B cell (primary cell): ENCODE results near the gene JAG1. TPM values are rescaled to one million over a fixed set of nuclear protein-coding genes. Genes with fewer than 3 reads are reported as not detected.

Experiments used
- ATAC-seq: fragments of 200-7000 bp; cut with Tn5 transposase; one replicate; pipeline ENCODE4 v1.10.0; 2021; ENCODE audit warnings: low read depth, mild to moderate bottlenecking, moderate number of reproducible peaks, moderate library complexity
- CTCF ChIA-PET: fragments of 350-600 bp; sonication (Branson Sonifier 250); formaldehyde crosslinking; loops from one replicate; lab custom pipeline; 2021; ENCODE audit warnings: antibody characterized with exemption, inconsistent platforms; lab: Charles Lee
- POLR2A ChIA-PET: fragments of 350-600 bp; sonication (Branson Sonifier 250); formaldehyde crosslinking; loops from one replicate; lab custom pipeline; 2021; ENCODE audit warnings: antibody characterized with exemption; lab: Charles Lee
- DNase-seq: peaks from one replicate; pipeline ENCODE4 v3.0.0; 2013
- H2AFZ ChIP-seq: 2 replicates; pipeline ENCODE4 v1.6.1; 2012; ENCODE audit warnings: mild to moderate bottlenecking, low read depth, low read length; ENCODE audit not compliant: insufficient read depth, poor library complexity, severe bottlenecking
- H3K27ac ChIP-seq, 2 donors: 1 replicate in 1 of 2; 2 replicates in 1 of 2; pipeline ENCODE4 v1.5.1; 2012 to 2013; ENCODE audit warnings: low read length in 2 of 2, mild to moderate bottlenecking in 2 of 2, moderate library complexity in 1 of 2
- H3K27me3 ChIP-seq, 4 experiments: fragments of 200-600 bp in 1 of 4; sonication (generic) in 1 of 4; replicated peaks in 1 of 4; 1 replicate in 2 of 4; 2 replicates in 2 of 4; pipeline versions ENCODE4 v1.6.1 to v1.7.0; 2013 to 2016; ENCODE audit warnings: low read length in 3 of 4, mild to moderate bottlenecking in 2 of 4, mixed read lengths in 1 of 4, moderate library complexity in 1 of 4; ENCODE audit not compliant: insufficient read depth in 4 of 4, control insufficient read depth in 3 of 4; ENCODE audit errors: control extremely low read depth in 1 of 4
- H3K36me3 ChIP-seq, 2 experiments: replicated peaks in 1 of 2; 1 replicate in 1 of 2; 2 replicates in 1 of 2; pipeline versions ENCODE4 v1.6.1 to v1.7.1; 2013; ENCODE audit warnings: low read length in 1 of 2; ENCODE audit not compliant: insufficient read depth in 2 of 2, control insufficient read depth in 1 of 2; ENCODE audit errors: control extremely low read depth in 1 of 2, extremely low read depth in 1 of 2
- H3K4me1 ChIP-seq, 2 donors: fragments of 200-600 bp in 1 of 2; sonication (generic) in 1 of 2; 1 replicate in 1 of 2; 2 replicates in 1 of 2; pipeline versions ENCODE4 v1.5.1 to v1.6.1; 2013 to 2017; ENCODE audit warnings: low read length in 2 of 2; ENCODE audit not compliant: control insufficient read depth in 2 of 2, insufficient read depth in 2 of 2
- H3K4me2 ChIP-seq: replicated peaks from 2 replicates; pipeline ENCODE3; 2012; ENCODE audit warnings: mild to moderate bottlenecking, low read depth, low read length; ENCODE audit not compliant: poor library complexity, severe bottlenecking
- H3K4me3 ChIP-seq, 5 experiments: fragments of 200-600 bp in 1 of 5; sonication (generic) in 1 of 5; 1 replicate in 3 of 5; 2 replicates in 2 of 5; pipeline versions ENCODE4 v1.5.1 to v1.7.0; 2011 to 2016; ENCODE audit warnings: low read length in 4 of 5, mild to moderate bottlenecking in 4 of 5, low read depth in 2 of 5, control low read depth in 1 of 5, moderate library complexity in 1 of 5; ENCODE audit not compliant: insufficient read depth in 1 of 5; ENCODE audit errors: control extremely low read depth in 1 of 5, extremely low read depth in 1 of 5
- H3K79me2 ChIP-seq: fragments of 200-600 bp; sonication (generic); one replicate; pipeline ENCODE4 v1.6.0; 2016; ENCODE audit warnings: low read length; ENCODE audit not compliant: control insufficient read depth, insufficient read depth
- H3K9ac ChIP-seq: fragments of 200-600 bp; sonication (generic); 2 replicates; pipeline ENCODE4 v1.6.1; 2017; ENCODE audit warnings: mild to moderate bottlenecking, low read length, moderate library complexity
- H3K9me3 ChIP-seq, 3 donors: one replicate each; pipeline versions ENCODE4 v1.6.1 to v1.7.1; 2013; ENCODE audit warnings: low read length in 2 of 3; ENCODE audit not compliant: control insufficient read depth in 2 of 3, insufficient read depth in 1 of 3; ENCODE audit errors: control extremely low read depth in 1 of 3
- H4K20me1 ChIP-seq: 2 replicates; pipeline ENCODE4 v1.6.0; 2012; ENCODE audit warnings: mild to moderate bottlenecking, low read length; ENCODE audit not compliant: insufficient read depth, control insufficient read depth, poor library complexity, severe bottlenecking
- H3K27ac Mint-ChIP-seq: one replicate; pipeline ENCODE4 v1.8.0; 2021; ENCODE audit warnings: mixed read lengths
- H3K27me3 Mint-ChIP-seq: one replicate; pipeline ENCODE4 v1.8.0; 2021; ENCODE audit warnings: mixed read lengths
- H3K4me1 Mint-ChIP-seq: one replicate; pipeline ENCODE4 v1.8.0; 2021; ENCODE audit warnings: mixed read lengths
- H3K4me3 Mint-ChIP-seq: one replicate; pipeline ENCODE4 v1.8.0; 2021; ENCODE audit warnings: mixed read lengths
- H3K9me3 Mint-ChIP-seq: one replicate; pipeline ENCODE4 v1.8.0; 2022; ENCODE audit warnings: mixed read lengths; ENCODE audit not compliant: insufficient read depth
- EZH2 ChIP-seq: IDR thresholded peaks from 2 replicates; pipeline ENCODE4 v1.6.1; 2012; ENCODE audit warnings: borderline replicate concordance, low read depth, mild to moderate bottlenecking, moderate library complexity, low read length; ENCODE audit not compliant: insufficient read depth, poor library complexity, severe bottlenecking
- whole genome bisulfite sequencing: methylation state at CpG from one replicate; pipeline ENCODE4 v1.1.5; 2013; ENCODE audit warnings: missing lambda C conversion rate; ENCODE audit not compliant: insufficient coverage; 5-methylcytosine and 5-hydroxymethylcytosine counted together
- intact Hi-C: fragments of 100-400 bp; cut with micrococcal nuclease; formaldehyde crosslinking; loops from one replicate; pipeline ENCODE4 v1.10.0; 2022
- polyA plus RNA-seq: library from polyadenylated mRNA; depleted of rRNA; stranded (reverse); fragments of >200 nt; gene quantifications from 2 replicates; pipeline ENCODE4 v1.2.3, GENCODE V29; 2012
- total RNA-seq, 2 donors: library from RNA; stranded (reverse); fragments of 120-200 nt in 1 of 2; gene quantifications; 1 replicate in 1 of 2; 2 replicates in 1 of 2; pipeline versions ENCODE4 v1.2.3 to v1.2.4, GENCODE V29; 2013 to 2022
- TF ChIP-seq, protein P1 (sequence below): fragments of 200-600 bp; IDR thresholded peaks from one replicate; pipeline ENCODE4 v1.8.0; 2022; ENCODE audit warnings: antibody characterized with exemption, mild to moderate bottlenecking

The JAG1 gene
- total and polyA plus RNA-seq, 2 donors (not counting 1 experiment from before 2014, with no cell fraction given), result not detected

GRCh38 chr20:10706460-10706811, 32.6 kb upstream of the JAG1 start:
- H3K9me3 ChIP-seq, result peaks cover 0 to 2% (median 0%) of the 10 kb centered on the region in 3 donors
- H3K4me3 Mint-ChIP-seq, result no peak overlapping the region
- H3K27me3 ChIP-seq, result no peaks in the 10 kb centered on the region
- H3K4me1 Mint-ChIP-seq, result no peaks in the 10 kb centered on the region
- H3K27me3 Mint-ChIP-seq, result peaks cover 9% of the 10 kb centered on the region
- no peak for ATAC-seq
- H3K4me1 ChIP-seq, result no peaks in the 10 kb centered on the region
- H3K9me3 Mint-ChIP-seq, result peaks cover 2% of the 10 kb centered on the region
- no peak overlapping the region for H3K9ac ChIP-seq
- no peak overlapping the region for H2AFZ ChIP-seq
- no peak for TF ChIP-seq EZH2
- TF ChIP-seq, protein P1, sequence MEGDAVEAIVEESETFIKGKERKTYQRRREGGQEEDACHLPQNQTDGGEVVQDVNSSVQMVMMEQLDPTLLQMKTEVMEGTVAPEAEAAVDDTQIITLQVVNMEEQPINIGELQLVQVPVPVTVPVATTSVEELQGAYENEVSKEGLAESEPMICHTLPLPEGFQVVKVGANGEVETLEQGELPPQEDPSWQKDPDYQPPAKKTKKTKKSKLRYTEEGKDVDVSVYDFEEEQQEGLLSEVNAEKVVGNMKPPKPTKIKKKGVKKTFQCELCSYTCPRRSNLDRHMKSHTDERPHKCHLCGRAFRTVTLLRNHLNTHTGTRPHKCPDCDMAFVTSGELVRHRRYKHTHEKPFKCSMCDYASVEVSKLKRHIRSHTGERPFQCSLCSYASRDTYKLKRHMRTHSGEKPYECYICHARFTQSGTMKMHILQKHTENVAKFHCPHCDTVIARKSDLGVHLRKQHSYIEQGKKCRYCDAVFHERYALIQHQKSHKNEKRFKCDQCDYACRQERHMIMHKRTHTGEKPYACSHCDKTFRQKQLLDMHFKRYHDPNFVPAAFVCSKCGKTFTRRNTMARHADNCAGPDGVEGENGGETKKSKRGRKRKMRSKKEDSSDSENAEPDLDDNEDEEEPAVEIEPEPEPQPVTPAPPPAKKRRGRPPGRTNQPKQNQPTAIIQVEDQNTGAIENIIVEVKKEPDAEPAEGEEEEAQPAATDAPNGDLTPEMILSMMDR, result no peak
- no peak overlapping the region for H3K4me3 ChIP-seq
- no peaks in the 10 kb centered on the region for H3K36me3 ChIP-seq
- no peaks in the 10 kb centered on the region for H3K79me2 ChIP-seq
- intact Hi-C loops, result no loop called here
- 98% methylated on average over 11 of the region's 12 CpGs for WGBS
- ChIA-PET POLR2A (no interaction called here), CTCF (no interaction called here)
- H3K4me2 ChIP-seq, result no peak overlapping the region
- no peaks in the 10 kb centered on the region for H4K20me1 ChIP-seq
- no peak overlapping the region for H3K27ac ChIP-seq
- DNase-seq, result no peak
- H3K27ac Mint-ChIP-seq, result no peak overlapping the region

DNA sequence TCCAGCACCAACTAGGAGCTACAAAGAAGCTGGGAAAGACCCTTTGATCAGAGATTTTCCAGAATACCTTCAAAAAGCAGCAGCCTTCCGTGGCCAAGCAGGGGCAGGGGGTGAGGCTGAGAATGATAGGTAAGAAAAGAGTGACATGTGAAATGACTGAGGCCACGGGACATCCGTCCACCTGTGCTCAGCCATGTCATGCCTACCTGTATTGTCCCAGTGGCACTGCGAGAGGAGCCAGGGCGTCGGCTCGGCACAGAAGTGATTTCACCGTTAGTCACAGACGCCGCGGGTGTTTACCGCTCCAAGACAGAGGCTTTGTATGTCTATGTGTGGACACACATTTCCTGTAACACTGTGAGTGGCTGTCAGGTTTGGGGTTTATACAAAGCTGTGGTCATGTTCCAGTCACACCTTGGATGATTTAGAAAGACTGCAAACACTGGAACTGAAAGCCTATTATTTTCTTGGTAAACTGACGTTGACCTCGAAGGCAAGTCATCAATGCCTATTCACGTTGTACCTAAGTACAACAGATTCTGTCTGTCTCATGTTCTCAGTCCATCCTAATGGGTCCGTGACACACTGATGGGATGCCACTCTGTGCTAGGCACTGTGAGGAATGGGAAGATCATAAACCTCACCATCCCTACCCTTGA, 32.1 kb upstream of the JAG1 start:
- Histone ChIP-seq H4K20me1 (no peaks in the 10 kb centered on the region), H3K4me1 (no peaks in the 10 kb centered on the region), H3K4me3 (no peak overlapping the region), H3K27me3 (no peaks in the 10 kb centered on the region), H3K4me2 (no peak overlapping the region), H3K36me3 (no peaks in the 10 kb centered on the region), H3K9me3 (peaks cover 0 to 2% (median 0%) of the 10 kb centered on the region in 3 donors), H2AFZ (no peak overlapping the region), H3K27ac (no peak overlapping the region), H3K79me2 (no peaks in the 10 kb centered on the region), H3K9ac (no peak overlapping the region)
- Mint-ChIP-seq H3K27me3 (peaks cover 9% of the 10 kb centered on the region), H3K4me1 (no peaks in the 10 kb centered on the region), H3K27ac (no peak overlapping the region), H3K4me3 (no peak overlapping the region), H3K9me3 (peaks cover 2% of the 10 kb centered on the region)
- ATAC-seq (no peak), DNase-seq (no peak)
- CTCF ChIA-PET, result interaction anchor here (1.3 kb wide), 1 partner anchor 9 kb away, joined by 3 read pairs; no protein-coding TSS in a partner anchor
- TF ChIP-seq, protein P1, result no peak
- no peak for TF ChIP-seq EZH2
- WGBS, result 93% methylated on average over 15 of the region's 16 CpGs
- intact Hi-C loops, result no loop called here
- POLR2A ChIA-PET, result no interaction called here
